Activated T-cell treated with anti-CD3 and anti-CD28 coated beads, Interleukin-2, amount 50 U/mL, for 72 hours (primary cell): ENCODE data around the gene ADIG. TPM values are rescaled to one million over a fixed set of nuclear protein-coding genes. Genes with fewer than 3 reads are reported as not detected.

Experiments used
- ATAC-seq, 2 donors: fragments of 150-1000 bp; cut with Tn5 transposase; replicated peaks in 1 of 2; 2 replicates each; pipeline ENCODE4 v1.10.0; 2021; ENCODE audit warnings: moderate library complexity in 2 of 2, mild to moderate bottlenecking in 1 of 2
- DNase-seq, 2 donors: peaks; one replicate each; pipeline ENCODE4 v3.0.0; 2021 to 2022; ENCODE audit warnings: mixed read lengths in 1 of 2
- H3K27ac Mint-ChIP-seq: one replicate; pipeline ENCODE4 v1.8.0; 2022; ENCODE audit warnings: mild to moderate bottlenecking, moderate library complexity, mixed read lengths
- H3K27me3 Mint-ChIP-seq: one replicate; pipeline ENCODE4 v1.8.0; 2022; ENCODE audit warnings: low read depth, mixed read lengths
- H3K36me3 Mint-ChIP-seq, 2 donors: one replicate each; pipeline ENCODE4 v1.8.0; 2022; ENCODE audit warnings: mixed read lengths in 2 of 2, mild to moderate bottlenecking in 1 of 2; ENCODE audit not compliant: insufficient read depth in 2 of 2
- H3K4me1 Mint-ChIP-seq: one replicate; pipeline ENCODE4 v1.8.0; 2022; ENCODE audit warnings: low read depth, mixed read lengths
- H3K4me3 Mint-ChIP-seq, 2 donors: one replicate each; pipeline ENCODE4 v1.8.0; 2022; ENCODE audit warnings: mild to moderate bottlenecking in 2 of 2, mixed read lengths in 2 of 2, moderate library complexity in 2 of 2
- H3K9me3 Mint-ChIP-seq, 2 donors: one replicate each; pipeline ENCODE4 v1.8.0; 2022; ENCODE audit warnings: mixed read lengths in 2 of 2
- total RNA-seq, 2 donors: library from RNA; stranded (reverse); gene quantifications; one replicate each; pipeline ENCODE4 v1.2.3, GENCODE V29; 2022

ADIG gene
- total RNA-seq, 2 donors from 2014 or later = not detected

DNA sequence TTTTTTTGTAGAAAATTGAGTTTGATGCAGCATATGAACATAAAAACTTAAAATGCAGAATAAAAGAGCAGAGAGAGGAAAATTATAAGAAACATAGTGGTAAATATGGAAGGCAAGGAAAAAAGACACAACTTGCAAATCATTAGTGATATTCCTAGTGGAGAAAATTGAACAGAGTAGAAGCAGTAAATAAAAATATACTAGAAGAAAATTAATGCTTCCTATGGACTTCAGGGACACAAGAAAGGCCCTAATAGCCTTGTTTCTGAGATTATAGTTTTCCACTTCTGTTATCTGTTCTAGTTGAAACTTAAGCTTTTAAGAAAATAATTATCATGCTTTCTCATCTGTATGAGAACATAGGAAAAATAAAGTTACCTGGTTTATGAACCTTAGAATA, 25.6 kb upstream of the ADIG start:
- Mint-ChIP-seq H3K27me3 (no peaks in the 10 kb centered on the region), H3K9me3 (no peaks in the 10 kb centered on the region), H3K27ac (no peak overlapping the region), H3K4me3 (no peak overlapping the region), H3K4me1 (no peaks in the 10 kb centered on the region), H3K36me3 (peaks cover 3 to 22% of the 10 kb centered on the region in 2 donors)
- DNase-seq (no peak), ATAC-seq (no peak)

DNA sequence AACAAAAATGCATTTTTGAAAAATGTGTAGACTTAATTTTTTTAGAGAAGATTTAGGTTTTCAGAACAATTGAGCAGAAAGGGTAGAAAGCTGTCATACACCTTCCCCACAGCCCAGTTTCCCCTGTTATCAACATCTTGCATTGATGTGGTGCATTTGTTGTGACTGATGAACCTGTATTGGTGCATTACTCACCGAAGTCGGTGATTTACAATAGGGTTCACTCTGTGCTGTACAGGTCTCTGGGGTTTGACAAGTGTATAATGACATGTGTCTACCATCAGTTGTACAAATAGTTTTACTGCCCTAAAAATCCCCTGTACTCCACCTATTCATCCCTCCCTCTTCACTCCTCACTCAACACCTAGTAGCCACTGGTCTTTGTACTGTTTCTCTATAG, 23.8 kb upstream of the ADIG start:
- Mint-ChIP-seq H3K4me3 (no peak overlapping the region), H3K9me3 (no peaks in the 10 kb centered on the region), H3K27me3 (no peaks in the 10 kb centered on the region), H3K4me1 (no peaks in the 10 kb centered on the region), H3K36me3 (peaks cover 3 to 22% of the 10 kb centered on the region in 2 donors), H3K27ac (no peak overlapping the region)
- ATAC-seq (no peak), DNase-seq (no peak)

DNA sequence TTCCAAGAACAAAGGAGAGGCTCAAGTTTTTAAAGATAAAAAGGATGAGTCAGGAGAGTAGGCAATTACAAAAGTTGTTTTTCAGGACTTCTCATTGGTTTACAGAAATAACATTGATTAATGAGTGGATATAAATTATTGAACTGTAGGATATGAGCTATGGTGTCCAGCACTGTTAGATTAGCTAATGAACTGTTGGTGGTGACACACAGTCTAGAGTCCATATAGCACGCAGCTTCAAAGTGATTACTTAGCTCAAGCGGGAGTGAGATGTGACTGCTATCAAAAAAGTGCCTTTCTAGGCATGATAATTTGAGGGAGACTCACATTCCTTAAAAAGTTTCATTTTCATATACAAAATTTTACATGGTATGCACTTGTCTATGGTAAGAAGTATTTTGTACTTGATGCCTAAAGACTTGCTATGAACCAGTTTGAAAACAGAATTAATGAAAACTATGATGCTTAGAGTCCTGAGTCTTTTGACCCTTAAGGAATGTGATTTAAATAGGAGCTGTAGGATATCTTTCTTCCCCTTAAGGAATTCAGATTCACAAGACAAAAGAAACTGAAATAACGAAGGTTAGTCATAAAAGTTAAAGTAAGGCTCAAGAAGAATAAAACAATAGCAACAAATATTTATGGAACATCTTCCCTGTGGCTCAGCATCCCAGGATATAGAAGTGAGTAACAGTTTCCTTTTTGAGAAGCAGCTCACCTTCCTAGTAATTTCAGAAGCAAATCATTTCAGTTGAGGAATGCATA, 22.2 kb upstream of the ADIG start:
- peak overlapping the region; percentile 3 for H3K27ac Mint-ChIP-seq
- peaks cover 3 to 22% of the 10 kb centered on the region in 2 donors for H3K36me3 Mint-ChIP-seq

DNA sequence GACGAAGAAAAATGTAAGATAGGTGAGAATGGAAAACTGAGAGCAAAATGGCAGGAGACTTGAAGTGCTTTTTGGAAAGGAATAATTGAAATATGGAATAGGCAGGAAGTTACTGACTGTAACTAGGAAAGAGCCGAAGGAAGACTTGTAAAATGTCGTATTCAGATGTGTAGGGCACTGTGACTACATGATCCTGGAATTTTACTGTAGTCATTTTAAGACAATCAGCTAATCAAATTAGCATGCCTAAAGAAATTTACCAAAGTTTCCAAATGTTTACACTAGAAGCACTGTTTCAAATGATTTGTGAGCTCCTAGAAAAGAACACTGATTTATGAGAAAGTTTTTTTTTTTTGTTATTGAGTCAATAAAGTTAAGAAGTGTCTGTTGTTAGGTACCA, 21.2 kb upstream of the ADIG start:
- peaks cover 3 to 18% of the 10 kb centered on the region in 2 donors for H3K36me3 Mint-ChIP-seq
- no peak for DNase-seq
- no peaks in the 10 kb centered on the region for H3K9me3 Mint-ChIP-seq
- H3K4me1 Mint-ChIP-seq = no peaks in the 10 kb centered on the region
- no peak for ATAC-seq
- no peak overlapping the region for H3K4me3 Mint-ChIP-seq
- H3K27ac Mint-ChIP-seq = no peak overlapping the region
- no peaks in the 10 kb centered on the region for H3K27me3 Mint-ChIP-seq

More for the DNA sequence above, 22.2 kb upstream of the ADIG start:
- Mint-ChIP-seq H3K9me3 (no peaks in the 10 kb centered on the region), H3K27me3 (no peaks in the 10 kb centered on the region), H3K4me3 (no peak overlapping the region), H3K4me1 (no peaks in the 10 kb centered on the region)
- DNase-seq (no peak), ATAC-seq (no peak)

DNA sequence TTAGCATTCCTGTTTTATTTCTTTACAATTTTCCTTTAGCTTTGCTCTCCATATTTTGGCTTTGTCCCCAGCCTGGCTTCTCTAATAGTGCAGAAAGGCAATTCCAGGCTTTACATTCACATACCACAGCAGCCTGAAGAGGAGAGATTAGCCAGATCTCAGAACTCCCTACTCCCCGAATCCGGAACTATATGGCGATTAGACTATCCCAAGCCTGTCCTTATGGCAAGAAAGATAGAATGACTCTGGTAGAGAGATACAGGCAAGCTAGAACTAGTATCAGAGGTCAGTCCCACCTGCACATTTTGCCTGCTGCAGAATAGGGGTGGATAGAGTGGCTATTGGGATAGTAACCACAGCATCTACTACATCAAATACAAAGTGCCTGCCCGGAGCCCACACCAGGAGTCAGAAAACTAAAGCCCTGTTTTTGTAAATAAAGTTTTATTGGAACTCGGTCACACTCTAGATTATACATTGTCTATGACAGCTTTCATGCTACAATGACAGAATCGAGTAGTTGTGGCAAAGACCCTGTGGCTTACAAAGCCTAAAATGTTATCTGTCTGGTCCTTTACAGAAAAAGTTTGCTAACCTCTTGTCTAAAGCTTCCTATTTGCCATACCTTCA, 17.1 kb upstream of the ADIG start:
- H3K27ac Mint-ChIP-seq = no peak overlapping the region

DNA sequence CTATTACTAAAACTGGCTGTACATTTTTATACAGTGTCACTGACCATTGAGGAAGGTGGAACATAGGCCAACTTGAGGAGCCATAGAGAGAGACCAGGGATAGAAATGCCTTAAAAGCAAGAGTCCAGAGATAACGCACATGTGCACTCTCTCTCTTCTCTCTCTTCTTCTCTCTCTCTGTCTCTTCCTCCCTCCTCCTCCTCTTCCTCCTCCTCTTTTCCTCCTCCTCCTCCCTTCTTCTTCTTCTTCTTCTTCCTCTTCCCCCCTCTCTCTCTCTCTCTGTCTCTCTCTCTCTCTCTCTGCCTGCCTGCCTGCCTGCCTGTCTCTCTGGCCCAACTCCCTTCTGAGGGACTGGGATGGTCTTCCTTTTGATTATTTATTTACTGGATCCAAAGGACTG, 16.3 kb upstream of the ADIG start:
- no peak overlapping the region for H3K27ac Mint-ChIP-seq

More for the DNA sequence above, 17.1 kb upstream of the ADIG start:
- ATAC-seq (no peak), DNase-seq (no peak)
- Mint-ChIP-seq H3K36me3 (peaks cover 3 to 9% of the 10 kb centered on the region in 2 donors), H3K4me1 (no peaks in the 10 kb centered on the region), H3K4me3 (no peak overlapping the region), H3K9me3 (no peaks in the 10 kb centered on the region), H3K27me3 (no peaks in the 10 kb centered on the region)

DNA sequence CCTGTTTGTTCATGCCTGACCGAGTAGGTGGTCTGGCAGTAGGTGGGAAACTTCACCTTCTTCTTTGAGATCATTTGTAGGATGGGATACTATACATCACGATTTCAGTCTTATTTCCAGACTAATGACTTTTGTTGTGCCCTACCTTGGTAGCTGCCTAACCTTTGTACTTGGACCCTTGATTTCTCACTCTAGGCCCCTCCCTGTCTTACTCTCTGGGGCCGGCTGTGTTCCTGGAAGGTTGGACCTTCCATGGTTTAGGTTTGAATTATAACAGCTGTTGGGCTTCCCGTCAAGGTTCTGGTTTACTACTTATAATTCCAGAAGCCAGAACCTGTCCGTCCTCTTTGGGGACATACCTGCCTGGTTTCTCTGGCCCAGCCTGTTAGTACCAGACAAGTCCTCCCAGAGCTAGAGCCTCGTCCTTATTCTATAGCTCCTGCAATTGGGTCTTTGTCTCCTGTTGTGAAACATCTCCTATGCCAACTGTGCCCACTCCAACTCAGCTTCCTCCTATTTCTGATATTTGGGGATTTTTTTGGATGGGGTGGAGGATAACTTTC, 14.9 kb upstream of the ADIG start:
- H3K27me3 Mint-ChIP-seq = no peaks in the 10 kb centered on the region
- no peak for DNase-seq
- no peak for ATAC-seq
- H3K4me3 Mint-ChIP-seq = no peak overlapping the region
- H3K27ac Mint-ChIP-seq = no peak overlapping the region
- peaks cover 2% of the 10 kb centered on the region in 2 donors for H3K36me3 Mint-ChIP-seq
- H3K9me3 Mint-ChIP-seq = no peaks in the 10 kb centered on the region
- H3K4me1 Mint-ChIP-seq = no peaks in the 10 kb centered on the region

More for the DNA sequence above, 16.3 kb upstream of the ADIG start:
- ATAC-seq (no peak), DNase-seq (no peak)
- peaks cover under 1 to 2% of the 10 kb centered on the region in 2 donors for H3K36me3 Mint-ChIP-seq
- no peaks in the 10 kb centered on the region for H3K4me1 Mint-ChIP-seq
- H3K4me3 Mint-ChIP-seq = no peak overlapping the region
- H3K27me3 Mint-ChIP-seq = no peaks in the 10 kb centered on the region
- no peaks in the 10 kb centered on the region for H3K9me3 Mint-ChIP-seq

DNA sequence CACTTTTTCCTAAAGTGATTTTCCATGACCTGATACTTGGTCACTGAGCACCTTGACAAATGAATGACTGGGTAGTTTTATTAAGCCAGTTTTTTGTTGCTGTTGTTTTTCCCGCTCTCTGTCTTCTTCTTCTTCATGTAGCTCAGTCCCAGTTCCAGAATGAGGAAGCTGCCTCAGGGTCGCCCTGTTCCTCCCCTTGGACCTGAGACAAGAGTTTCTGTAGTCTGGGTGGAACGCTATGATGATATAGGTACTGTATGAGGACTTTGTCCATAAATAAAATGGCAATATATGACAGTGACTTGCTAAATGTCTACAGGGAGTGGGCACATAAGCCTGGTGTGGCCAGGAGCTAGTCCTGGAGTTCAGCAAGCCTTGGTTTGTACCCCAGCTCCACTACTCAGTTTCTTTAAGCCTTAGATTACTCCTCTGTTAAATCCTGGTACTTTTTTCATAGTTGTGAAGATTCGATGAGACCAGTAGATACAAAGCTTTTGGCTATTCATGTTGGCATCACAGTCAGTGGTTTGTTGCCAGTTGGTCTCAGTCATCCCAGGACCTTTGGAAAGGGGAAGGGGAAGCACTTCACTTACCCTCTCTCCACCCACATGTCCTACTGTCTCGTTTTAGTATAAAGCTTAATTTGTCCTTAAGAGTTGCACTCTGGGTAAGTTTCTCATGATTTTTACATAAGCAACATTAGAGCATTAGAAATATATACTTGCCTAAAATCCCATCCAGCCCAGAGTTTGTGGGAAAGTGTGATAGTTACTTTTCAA, 11.1 kb upstream of the ADIG start:
- no peak for ATAC-seq
- Mint-ChIP-seq H3K27me3 (no peaks in the 10 kb centered on the region), H3K36me3 (peaks cover 2 to 5% of the 10 kb centered on the region in 2 donors), H3K9me3 (no peaks in the 10 kb centered on the region), H3K4me1 (no peaks in the 10 kb centered on the region), H3K4me3 (no peak overlapping the region), H3K27ac (no peak overlapping the region)
- no peak for DNase-seq

DNA sequence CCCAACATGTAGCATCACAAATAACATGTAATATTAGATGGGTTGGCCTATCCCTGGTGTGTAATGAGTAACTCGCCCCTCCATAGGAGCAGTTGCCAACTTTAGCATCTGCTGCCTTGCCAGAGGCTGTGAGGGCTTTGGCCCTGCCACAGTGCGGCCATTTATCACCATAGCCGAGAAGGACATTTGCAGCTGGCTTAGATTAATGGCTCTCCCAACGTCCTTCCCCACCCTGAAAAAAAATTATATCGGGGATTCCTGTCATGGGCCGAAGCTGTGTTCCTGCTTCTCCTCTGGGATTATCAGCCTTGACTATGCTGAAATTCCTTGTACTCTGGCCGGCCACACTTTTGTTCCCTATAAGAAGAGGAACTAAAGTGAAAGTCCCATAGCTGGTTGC, 7.6 kb upstream of the ADIG start:
- H3K36me3 Mint-ChIP-seq = peaks cover 2% of the 10 kb centered on the region in 2 donors
- no peak overlapping the region for H3K27ac Mint-ChIP-seq
- H3K27me3 Mint-ChIP-seq = no peaks in the 10 kb centered on the region
- no peaks in the 10 kb centered on the region for H3K4me1 Mint-ChIP-seq
- DNase-seq = no peak
- ATAC-seq = no peak
- no peaks in the 10 kb centered on the region for H3K9me3 Mint-ChIP-seq
- no peak overlapping the region for H3K4me3 Mint-ChIP-seq

DNA sequence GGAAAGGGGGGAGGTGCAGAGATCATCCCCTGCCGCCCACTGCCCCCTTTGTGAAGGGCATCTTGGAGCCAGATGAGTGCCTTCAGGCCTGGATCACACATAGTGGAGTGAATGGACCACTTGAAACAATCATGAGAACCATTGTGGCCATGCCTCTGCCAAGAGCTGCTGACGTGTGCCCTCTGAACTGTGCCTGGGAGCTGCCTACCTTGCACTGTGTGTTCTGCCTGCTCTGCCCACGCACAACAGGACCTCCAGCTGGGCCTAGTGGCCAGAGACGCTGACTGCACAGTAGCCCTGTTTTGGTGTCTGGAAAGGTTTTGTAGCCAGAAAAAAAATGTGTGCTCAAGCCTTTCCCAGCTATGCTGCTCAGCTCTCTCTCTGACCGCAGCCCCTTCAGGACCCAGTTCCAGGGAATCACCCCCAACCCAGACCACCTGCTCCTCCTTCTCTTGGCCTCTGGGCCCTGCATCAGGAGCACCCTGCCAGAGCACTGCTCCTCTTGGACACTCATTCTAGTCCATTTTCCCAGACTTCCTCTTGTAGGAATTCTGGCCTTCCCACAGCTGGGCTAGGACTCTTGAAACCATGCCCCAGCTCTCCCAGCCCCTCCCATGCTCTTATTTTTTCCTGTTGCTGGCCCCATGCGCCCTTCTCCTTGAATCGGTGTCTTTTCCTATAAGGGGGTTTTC, 1.6 kb upstream of the ADIG start:
- ATAC-seq (no peak), DNase-seq (no peak)
- H3K4me3 Mint-ChIP-seq = no peak overlapping the region
- H3K36me3 Mint-ChIP-seq = peaks cover 0 to 2% of the 10 kb centered on the region in 2 donors
- no peaks in the 10 kb centered on the region for H3K9me3 Mint-ChIP-seq
- H3K4me1 Mint-ChIP-seq = no peaks in the 10 kb centered on the region
- no peak overlapping the region for H3K27ac Mint-ChIP-seq
- H3K27me3 Mint-ChIP-seq = no peaks in the 10 kb centered on the region

DNA sequence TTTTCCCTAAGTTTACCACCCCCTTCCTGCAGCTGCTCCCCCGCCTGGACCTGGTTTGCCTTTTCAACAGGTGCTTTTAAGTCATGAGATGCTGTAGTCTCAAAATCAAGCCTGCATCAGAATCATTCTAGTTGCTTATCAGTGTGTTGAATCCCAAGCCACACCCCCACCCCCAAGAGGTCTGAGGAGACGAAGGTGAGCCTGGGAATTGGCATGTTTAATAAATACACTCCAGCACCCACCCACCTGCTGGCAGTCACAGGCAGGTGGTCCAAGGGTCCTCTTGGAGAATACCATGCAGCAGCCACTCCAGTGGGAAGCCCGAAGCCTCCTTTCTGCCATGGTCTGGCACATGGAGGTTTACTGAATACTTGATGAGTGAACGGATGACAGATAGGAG, 1.1 kb upstream of the ADIG start:
- ATAC-seq = no peak
- no peak for DNase-seq
- Mint-ChIP-seq H3K9me3 (no peaks in the 10 kb centered on the region), H3K27me3 (no peaks in the 10 kb centered on the region), H3K36me3 (no peaks in the 10 kb centered on the region), H3K4me1 (no peaks in the 10 kb centered on the region), H3K4me3 (no peak overlapping the region), H3K27ac (no peak overlapping the region)

DNA sequence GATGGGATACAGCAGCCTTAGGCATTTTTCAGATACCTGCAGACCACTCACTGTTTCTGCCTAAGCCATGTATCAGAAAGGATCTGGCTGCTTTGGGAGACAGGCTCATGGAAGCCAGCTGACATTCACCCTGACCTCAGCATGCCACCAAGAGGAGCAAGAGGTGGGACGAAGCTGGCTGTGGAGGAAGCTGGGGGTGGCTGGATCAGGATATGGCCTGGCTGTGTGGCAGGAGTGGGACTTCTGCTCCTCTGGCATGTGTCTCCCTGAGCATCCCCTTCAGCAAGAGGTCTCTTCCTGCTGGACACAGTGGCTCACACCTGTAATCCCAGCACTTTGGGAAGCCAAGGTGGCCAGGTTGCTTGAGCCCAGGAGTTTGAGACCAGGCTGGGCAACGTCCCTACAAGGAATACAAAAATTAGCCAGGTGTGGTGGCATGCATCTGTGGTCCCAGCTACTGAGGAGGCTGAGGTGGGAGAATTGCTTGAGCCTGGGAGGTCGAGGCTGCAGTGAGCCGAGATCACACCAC, 897 bp downstream of the ADIG start:
- H3K27ac Mint-ChIP-seq = no peak overlapping the region
- no peaks in the 10 kb centered on the region for H3K4me1 Mint-ChIP-seq
- H3K4me3 Mint-ChIP-seq = no peak overlapping the region
- DNase-seq = no peak
- peaks cover 1% of the 10 kb centered on the region for H3K27me3 Mint-ChIP-seq
- H3K36me3 Mint-ChIP-seq = no peaks in the 10 kb centered on the region
- ATAC-seq = no peak
- H3K9me3 Mint-ChIP-seq = no peaks in the 10 kb centered on the region
